ENCODE data around the gene MARF1. TPM values are rescaled to one million over a fixed set of nuclear protein-coding genes. Genes with fewer than 3 reads are reported as not detected.

The MARF1 gene
- total RNA-seq, 1 donor from 2014 or later = 31.8 TPM

Other genes starting within 250 kb of the MARF1 start
- 14.6 TPM for gene MPV17L, start 247.4 kb downstream of the MARF1 start, total RNA-seq
- 12.2 TPM for gene BMERB1, start 208.6 kb downstream of the MARF1 start, total RNA-seq
- gene NDE1, start 7.1 kb upstream of the MARF1 start, total RNA-seq = 3.4 TPM
- 2.7 TPM for gene MYH11, start 213.9 kb upstream of the MARF1 start, total RNA-seq
- gene CEP20, start 245.4 kb upstream of the MARF1 start, total RNA-seq = 12.2 TPM

All from left lobe of liver (tissue), 1 donor.